IMR-90 (cell line): ENCODE results near the gene DNAH8. TPM values are rescaled to one million over a fixed set of nuclear protein-coding genes. Genes with fewer than 3 reads are reported as not detected.

Source experiments
- ATAC-seq: fragments of 200-7000 bp; cut with Tn5 transposase; 2 replicates; pipeline ENCODE4 v1.9.1; 2020; ENCODE audit warnings: low read depth, mild to moderate bottlenecking, moderate library complexity
- BruUV-seq: library from RNA; stranded (reverse); fragments of 400-500 nt; replicated peaks from 2 replicates; lab custom pipeline; 2021; lab: Mats Ljungman, UMichigan
- CTCF ChIA-PET: fragments of 300-600 bp; formaldehyde crosslinking; extraction: SDS; loops from one replicate; lab custom pipeline; 2021; ENCODE audit warnings: antibody characterized with exemption; lab: Yijun Ruan, JAX
- POLR2A ChIA-PET: fragments of 300-600 bp; sonication (Branson Sonifier 250); formaldehyde crosslinking; loops from one replicate; lab custom pipeline; 2022; ENCODE audit warnings: antibody characterized with exemption; ENCODE audit not compliant: unreplicated experiment; lab: Charles Lee
- DNase-seq: peaks from one replicate; pipeline ENCODE4 v3.0.0; 2013
- H2AFZ ChIP-seq: replicated peaks from 2 replicates; pipeline ENCODE3; 2013; ENCODE audit warnings: low read length, mild to moderate bottlenecking; ENCODE audit not compliant: poor library complexity
- H2AK5ac ChIP-seq: 2 replicates; pipeline ENCODE4 v1.6.1; 2013; ENCODE audit warnings: low read depth, low read length, inconsistent platforms
- H2AK9ac ChIP-seq: replicated peaks from 2 replicates; pipeline ENCODE3; 2013; ENCODE audit warnings: mild to moderate bottlenecking, low read depth, low read length, moderate library complexity; ENCODE audit not compliant: poor library complexity
- H2BK120ac ChIP-seq: 2 replicates; pipeline ENCODE4 v1.6.1; 2013; ENCODE audit warnings: low read depth, low read length, inconsistent platforms
- H2BK15ac ChIP-seq: 3 replicates; pipeline ENCODE4 v1.6.1; 2013; ENCODE audit warnings: low read depth, low read length, inconsistent platforms
- H2BK20ac ChIP-seq: 2 replicates; pipeline ENCODE4 v1.6.1; 2013; ENCODE audit warnings: low read depth, mild to moderate bottlenecking, inconsistent platforms, low read length, moderate library complexity
- H2BK5ac ChIP-seq: 2 replicates; pipeline ENCODE4 v1.6.1; 2013; ENCODE audit warnings: mild to moderate bottlenecking, low read depth, low read length, inconsistent platforms; ENCODE audit not compliant: poor library complexity, severe bottlenecking
- H3K14ac ChIP-seq: replicated peaks from 2 replicates; pipeline ENCODE4 v1.6.1; 2013; ENCODE audit warnings: low read depth, low read length, inconsistent platforms
- H3K18ac ChIP-seq: 2 replicates; pipeline ENCODE4 v1.6.1; 2013; ENCODE audit warnings: low read depth, low read length, control low read depth
- H3K23ac ChIP-seq: 2 replicates; pipeline ENCODE4 v1.6.1; 2013; ENCODE audit warnings: low read depth, low read length, inconsistent platforms
- H3K27ac ChIP-seq: 2 replicates; pipeline ENCODE4 v1.5.1; 2013; ENCODE audit warnings: mild to moderate bottlenecking, control low read depth, low read length; ENCODE audit not compliant: insufficient read depth
- H3K27me3 ChIP-seq: 2 replicates; pipeline ENCODE4 v1.6.1; 2013; ENCODE audit warnings: low read length; ENCODE audit not compliant: control insufficient read depth, insufficient read depth
- H3K36me3 ChIP-seq: 2 replicates; pipeline ENCODE4 v1.6.1; 2013; ENCODE audit warnings: low read length, mixed read lengths; ENCODE audit not compliant: control insufficient read depth, insufficient read depth
- H3K4ac ChIP-seq: 2 replicates; pipeline ENCODE4 v1.6.1; 2013; ENCODE audit warnings: low read depth, low read length, inconsistent platforms
- H3K4me1 ChIP-seq: 2 replicates; pipeline ENCODE4 v1.6.1; 2013; ENCODE audit warnings: low read length, mixed read lengths; ENCODE audit not compliant: control insufficient read depth, insufficient read depth
- H3K4me2 ChIP-seq: 2 replicates; pipeline ENCODE4 v1.6.1; 2013; ENCODE audit warnings: low read depth, mild to moderate bottlenecking, control low read depth, low read length, moderate library complexity
- H3K4me3 ChIP-seq: 2 replicates; pipeline ENCODE4 v1.5.1; 2013; ENCODE audit warnings: low read depth, mild to moderate bottlenecking, control low read depth, low read length, moderate library complexity; ENCODE audit not compliant: insufficient read depth
- H3K56ac ChIP-seq: 2 replicates; pipeline ENCODE4 v1.6.1; 2013; ENCODE audit warnings: low read length, inconsistent platforms; ENCODE audit not compliant: insufficient read depth; ENCODE audit errors: extremely low read depth
- H3K79me1 ChIP-seq, 2 experiments: 2 replicates each; pipeline ENCODE4 v1.6.1; 2013; ENCODE audit warnings: low read length in 2 of 2, inconsistent platforms in 1 of 2, low read depth in 1 of 2
- H3K9ac ChIP-seq: 2 replicates; pipeline ENCODE4 v1.6.1; 2013; ENCODE audit warnings: low read depth, low read length, control low read depth
- H3K9me1 ChIP-seq: 2 replicates; pipeline ENCODE4 v1.6.1; 2013; ENCODE audit warnings: low read length, inconsistent platforms; ENCODE audit not compliant: insufficient read depth
- H3K9me3 ChIP-seq: 2 replicates; pipeline ENCODE4 v1.6.1; 2013; ENCODE audit warnings: low read length; ENCODE audit not compliant: control insufficient read depth, insufficient read depth
- H4K20me1 ChIP-seq: 2 replicates; pipeline ENCODE4 v1.6.1; 2013; ENCODE audit warnings: low read length, inconsistent platforms; ENCODE audit not compliant: insufficient read depth
- H4K5ac ChIP-seq: 2 replicates; pipeline ENCODE4 v1.6.1; 2013; ENCODE audit warnings: mild to moderate bottlenecking, low read depth, low read length, control low read depth
- H4K8ac ChIP-seq, 2 experiments: 2 replicates each; pipeline ENCODE4 v1.6.1; 2013; ENCODE audit warnings: low read depth in 2 of 2, low read length in 2 of 2, control low read depth in 1 of 2, inconsistent platforms in 1 of 2
- H4K91ac ChIP-seq: 2 replicates; pipeline ENCODE4 v1.6.1; 2013; ENCODE audit warnings: low read depth, low read length, inconsistent platforms; ENCODE audit not compliant: insufficient read depth
- CEBPB ChIP-seq: IDR thresholded peaks from 2 replicates; pipeline ENCODE4 v1.6.1; 2012; ENCODE audit warnings: low read depth, low read length, improper control_type of control experiment
- CHD1 ChIP-seq: IDR thresholded peaks from 2 replicates; pipeline ENCODE4 v1.6.1; 2012; ENCODE audit warnings: low read depth, low read length, improper control_type of control experiment
- FOS ChIP-seq: fragments of 150-350 bp; IDR thresholded peaks from 2 replicates; pipeline ENCODE4 v1.6.1; 2016; ENCODE audit warnings: low read depth, low read length
- MAFK ChIP-seq: IDR thresholded peaks from 2 replicates; pipeline ENCODE4 v1.6.1; 2012; ENCODE audit warnings: low read depth, low read length, improper control_type of control experiment
- MAZ ChIP-seq: IDR thresholded peaks from 2 replicates; pipeline ENCODE4 v1.6.1; 2012; ENCODE audit warnings: low read depth, mild to moderate bottlenecking, low read length, improper control_type of control experiment, moderate library complexity, borderline replicate concordance
- MXI1 ChIP-seq: IDR thresholded peaks from 2 replicates; pipeline ENCODE4 v1.6.1; 2012; ENCODE audit warnings: low read depth, mild to moderate bottlenecking, low read length, moderate library complexity, borderline replicate concordance
- NFE2L2 ChIP-seq: fragments of 150-350 bp; IDR thresholded peaks from 2 replicates; pipeline ENCODE4 v1.6.1; 2016; ENCODE audit warnings: low read depth, mild to moderate bottlenecking, low read length
- POLR2A ChIP-seq: IDR thresholded peaks from 2 replicates; pipeline ENCODE4 v1.6.1; 2012; ENCODE audit warnings: mild to moderate bottlenecking, low read depth, low read length
- RAD21 ChIP-seq: IDR thresholded peaks from 2 replicates; pipeline ENCODE4 v1.6.1; 2012; ENCODE audit warnings: low read length, improper control_type of control experiment
- RCOR1 ChIP-seq: IDR thresholded peaks from 2 replicates; pipeline ENCODE4 v1.6.1; 2012; ENCODE audit warnings: mild to moderate bottlenecking, low read length, improper control_type of control experiment; ENCODE audit not compliant: insufficient replicate concordance
- RFX5 ChIP-seq: IDR thresholded peaks from 2 replicates; pipeline ENCODE4 v1.8.0; 2012; ENCODE audit warnings: low read depth, mild to moderate bottlenecking, low read length, moderate library complexity
- WGBS, 2 experiments: methylation state at CpG; one replicate each; pipeline versions ENCODE4 v1.1.5 to v1.1.7; 2013; ENCODE audit warnings: missing lambda C conversion rate in 2 of 2; ENCODE audit not compliant: insufficient read length in 1 of 2; ENCODE audit errors: extremely low coverage in 2 of 2; 5-methylcytosine and 5-hydroxymethylcytosine counted together
- dilution Hi-C: fragments of 300-500 bp; cut with HindIII; formaldehyde crosslinking; loops from one replicate; pipeline ENCODE4 v1.14.3; 2018; ENCODE audit warnings: low sequenced_read_pairs; ENCODE audit not compliant: unreplicated experiment
- in situ Hi-C: fragments of 300-500 bp; cut with MboI; formaldehyde crosslinking; loops from 3 replicates; pipeline ENCODE4 v1.14.3; 2019; ENCODE audit warnings: low sequenced_read_pairs, inconsistent platforms, mixed read lengths
- intact Hi-C: fragments of 100-400 bp; cut with micrococcal nuclease; formaldehyde crosslinking; loops from 2 replicates; pipeline ENCODE4 v1.10.0; 2022
- polyA plus RNA-seq, 3 experiments: library from polyadenylated mRNA; depleted of rRNA; stranded (reverse); fragments of >200 nt; gene quantifications; 2 replicates each; pipeline ENCODE4 v1.2.3, GENCODE V29; 2012; ENCODE audit warnings: low replicate concordance in 1 of 3
- total RNA-seq: library from RNA; depleted of rRNA; stranded (reverse); fragments of >200 nt; gene quantifications from 2 replicates; pipeline ENCODE4 v1.2.3, GENCODE V29; 2012
- TF ChIP-seq, protein P1 (sequence below): fragments of 150-350 bp; IDR thresholded peaks from 2 replicates; pipeline ENCODE4 v1.6.1; 2017; ENCODE audit warnings: mild to moderate bottlenecking, antibody characterized with exemption, low read length, low read depth
- TF ChIP-seq, protein P2 (sequence below): fragments of 150-350 bp; IDR thresholded peaks from 2 replicates; pipeline ENCODE4 v1.6.1; 2016; ENCODE audit warnings: low read depth, mild to moderate bottlenecking, low read length, moderate library complexity, borderline replicate concordance

DNAH8 gene
- total and polyA plus RNA-seq, 2 of the 4 experiments (the other 2 are of a cell fraction) = not detected

DNA sequence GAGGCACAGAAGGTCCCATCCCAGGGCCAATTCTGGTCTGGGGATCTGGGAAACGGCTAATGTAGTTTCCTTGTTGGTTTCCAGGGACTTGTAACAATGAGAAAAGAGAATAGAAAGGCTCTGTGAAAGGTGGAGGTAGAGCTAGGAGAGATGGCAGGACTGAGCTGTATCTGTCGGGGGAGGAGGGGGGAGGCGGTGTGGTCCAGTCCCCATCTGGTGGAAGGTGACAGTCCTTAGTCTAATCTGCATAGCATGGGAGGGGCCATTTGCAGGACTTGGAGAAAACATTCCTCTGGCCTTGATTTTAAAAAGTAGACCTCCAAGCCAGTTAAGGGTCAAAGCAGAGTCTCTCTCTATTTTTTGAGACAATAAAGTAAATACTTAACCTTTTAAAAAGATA is 137.1 kb downstream of the DNAH8 start:
- TF ChIP-seq POLR2A = no peak
- TF ChIP-seq, protein P1, sequence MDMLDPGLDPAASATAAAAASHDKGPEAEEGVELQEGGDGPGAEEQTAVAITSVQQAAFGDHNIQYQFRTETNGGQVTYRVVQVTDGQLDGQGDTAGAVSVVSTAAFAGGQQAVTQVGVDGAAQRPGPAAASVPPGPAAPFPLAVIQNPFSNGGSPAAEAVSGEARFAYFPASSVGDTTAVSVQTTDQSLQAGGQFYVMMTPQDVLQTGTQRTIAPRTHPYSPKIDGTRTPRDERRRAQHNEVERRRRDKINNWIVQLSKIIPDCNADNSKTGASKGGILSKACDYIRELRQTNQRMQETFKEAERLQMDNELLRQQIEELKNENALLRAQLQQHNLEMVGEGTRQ = no peak
- no peak for TF ChIP-seq RAD21
- no peak for TF ChIP-seq RFX5
- TF ChIP-seq MAFK = no peak
- no peak for TF ChIP-seq NFE2L2
- no peak for TF ChIP-seq FOS
- TF ChIP-seq CEBPB = no peak
- no peak for TF ChIP-seq MAZ
- TF ChIP-seq CHD1 = no peak
- no peak for TF ChIP-seq MXI1
- no peak for TF ChIP-seq RCOR1
- TF ChIP-seq, protein P2, sequence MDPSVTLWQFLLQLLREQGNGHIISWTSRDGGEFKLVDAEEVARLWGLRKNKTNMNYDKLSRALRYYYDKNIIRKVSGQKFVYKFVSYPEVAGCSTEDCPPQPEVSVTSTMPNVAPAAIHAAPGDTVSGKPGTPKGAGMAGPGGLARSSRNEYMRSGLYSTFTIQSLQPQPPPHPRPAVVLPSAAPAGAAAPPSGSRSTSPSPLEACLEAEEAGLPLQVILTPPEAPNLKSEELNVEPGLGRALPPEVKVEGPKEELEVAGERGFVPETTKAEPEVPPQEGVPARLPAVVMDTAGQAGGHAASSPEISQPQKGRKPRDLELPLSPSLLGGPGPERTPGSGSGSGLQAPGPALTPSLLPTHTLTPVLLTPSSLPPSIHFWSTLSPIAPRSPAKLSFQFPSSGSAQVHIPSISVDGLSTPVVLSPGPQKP = no peak
- H3K23ac ChIP-seq = no peak overlapping the region
- no peak overlapping the region for H2AFZ ChIP-seq
- H3K27ac ChIP-seq = no peak overlapping the region
- no peaks in the 10 kb centered on the region for H3K79me1 ChIP-seq
- no peak overlapping the region for H3K9ac ChIP-seq
- H3K18ac ChIP-seq = no peak overlapping the region
- H3K27me3 ChIP-seq = peaks cover 1% of the 10 kb centered on the region
- no peak overlapping the region for H2BK5ac ChIP-seq
- no peak overlapping the region for H3K4me2 ChIP-seq
- H3K4me3 ChIP-seq = no peak overlapping the region
- 50% methylated on average over 2 of the region's 3 CpGs; no CpG with 5 or more reads in 1 of the 2 experiments for WGBS, 2 experiments
- no peak overlapping the region for H4K91ac ChIP-seq
- no peaks in the 10 kb centered on the region for H3K9me1 ChIP-seq
- no peak overlapping the region for H2BK20ac ChIP-seq
- H3K36me3 ChIP-seq = no peaks in the 10 kb centered on the region
- ChIA-PET CTCF (no interaction called here), POLR2A (no interaction called here)
- no peak overlapping the region for H2BK120ac ChIP-seq
- H3K56ac ChIP-seq = no peak overlapping the region
- DNase-seq (no peak), ATAC-seq (no peak)
- no TSS peak for BruUV-seq
- no peaks in the 10 kb centered on the region for H3K9me3 ChIP-seq
- dilution Hi-C loops (no loop called here), intact Hi-C loops (no loop called here), in situ Hi-C loops (no loop called here)
- no peak overlapping the region for H3K4ac ChIP-seq
- no peak overlapping the region for H3K14ac ChIP-seq
- no peak overlapping the region for H2AK9ac ChIP-seq
- H4K20me1 ChIP-seq = no peaks in the 10 kb centered on the region
- H3K4me1 ChIP-seq = no peaks in the 10 kb centered on the region
- H2BK15ac ChIP-seq = no peak overlapping the region
- no peak overlapping the region for H4K8ac ChIP-seq
- no peak overlapping the region for H2AK5ac ChIP-seq
- no peak overlapping the region for H4K5ac ChIP-seq
